SJCRH30 (cell line): Measurements from ENCODE around the gene COPS8. TPM values are rescaled to one million over a fixed set of nuclear protein-coding genes. Genes with fewer than 3 reads are reported as not detected.

Experiments used
- DNase-seq, 2 experiments: peaks; one replicate each; pipeline ENCODE4 v3.0.0-alpha.2; 2015 to 2020
- H3K27ac ChIP-seq: fragments of 250-450 bp; sonication (Bioruptor Pico); 2 replicates; pipeline ENCODE4 v1.5.1; 2020; ENCODE audit warnings: mild to moderate bottlenecking, moderate library complexity
- H3K27me3 ChIP-seq: fragments of 250-450 bp; sonication (Bioruptor Pico); 2 replicates; pipeline ENCODE4 v1.5.1; 2020; ENCODE audit warnings: mild to moderate bottlenecking, moderate library complexity
- H3K36me3 ChIP-seq: fragments of 250-450 bp; sonication (Bioruptor Pico); 2 replicates; pipeline ENCODE4 v1.5.1; 2020; ENCODE audit warnings: mild to moderate bottlenecking, moderate library complexity
- H3K4me1 ChIP-seq: fragments of 250-450 bp; sonication (Bioruptor Pico); 2 replicates; pipeline ENCODE4 v1.5.1; 2020; ENCODE audit warnings: mild to moderate bottlenecking, moderate library complexity
- H3K4me3 ChIP-seq: fragments of 250-450 bp; sonication (Bioruptor Pico); 2 replicates; pipeline ENCODE4 v1.5.1; 2020; ENCODE audit warnings: mild to moderate bottlenecking, moderate library complexity
- H3K9me3 ChIP-seq: fragments of 250-450 bp; sonication (Bioruptor Pico); replicated peaks from 2 replicates; pipeline ENCODE4 v1.5.1; 2020; ENCODE audit warnings: mild to moderate bottlenecking, moderate library complexity
- total RNA-seq: library from RNA; depleted of rRNA; stranded (reverse); fragments of >200 nt; shearing (Covaris generic); gene quantifications from 2 replicates; pipeline ENCODE4 v1.2.3, GENCODE V29; 2014

Gene COPS8
- total RNA-seq, 1 experiment from 2014 or later = 179 TPM

DNA sequence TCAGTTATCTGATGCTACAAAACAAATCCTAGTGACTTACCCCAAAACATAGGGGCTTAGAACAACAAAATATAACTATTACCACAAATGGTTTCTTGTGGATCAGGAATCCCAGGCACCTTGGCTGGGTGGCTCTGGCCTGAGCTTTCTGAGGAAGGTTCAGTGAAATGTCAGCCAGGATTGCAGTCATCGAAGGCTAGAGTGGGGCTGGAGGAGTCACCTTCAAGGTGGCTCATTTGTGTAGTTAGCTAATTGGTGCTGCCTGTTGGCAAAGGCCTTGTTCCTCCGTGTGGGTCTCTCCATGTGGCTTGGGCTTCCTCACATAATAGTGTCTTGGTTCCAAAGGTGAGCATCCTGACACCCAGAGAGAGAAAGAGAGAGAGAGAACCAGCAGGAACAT, 57.4 kb downstream of the COPS8 start:
- Histone ChIP-seq H3K27me3 (no peaks in the 10 kb centered on the region), H3K4me3 (no peak overlapping the region), H3K27ac (no peak overlapping the region), H3K36me3 (no peaks in the 10 kb centered on the region), H3K9me3 (peaks cover 15% of the 10 kb centered on the region; the same call in 1 of the 2 replicates), H3K4me1 (peaks cover 8% of the 10 kb centered on the region)
- DNase-seq = no peak

DNA sequence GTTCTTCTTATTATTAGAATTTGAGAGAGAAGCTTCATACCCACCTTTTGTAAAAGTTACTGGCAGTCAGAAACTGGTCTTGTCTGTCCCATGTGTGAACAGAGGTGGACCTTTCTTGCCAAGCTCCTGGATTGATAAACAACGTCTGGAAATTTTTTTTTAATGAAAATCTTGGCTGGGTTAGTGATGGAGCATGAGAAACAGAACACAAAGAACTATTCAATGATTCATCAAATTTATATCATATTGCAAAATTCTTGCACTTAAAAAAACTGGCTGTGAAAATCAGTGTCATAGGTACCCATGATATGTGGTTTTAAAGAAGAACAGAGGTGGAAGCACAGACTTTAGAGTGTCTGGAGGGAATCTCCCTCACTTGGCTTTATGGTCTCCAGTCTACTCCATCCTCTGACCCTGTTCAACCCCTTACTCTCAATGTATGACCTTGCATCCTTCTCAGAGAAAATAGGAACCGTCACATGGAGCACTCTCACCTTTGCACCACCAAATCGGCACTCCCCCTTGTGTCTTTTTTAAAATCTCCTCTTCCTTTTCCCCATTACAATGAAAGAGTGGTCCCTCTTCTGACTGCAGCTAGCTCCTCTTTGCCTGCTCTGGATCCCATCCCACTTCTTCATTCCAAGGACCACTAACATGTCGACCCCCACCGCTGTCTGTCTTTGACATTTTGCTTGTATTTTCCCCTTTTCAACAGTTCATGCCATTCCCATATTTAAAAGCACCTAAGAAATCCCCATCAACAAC, 58.2 kb downstream of the COPS8 start:
- Histone ChIP-seq H3K36me3 (no peaks in the 10 kb centered on the region), H3K4me3 (no peak overlapping the region), H3K4me1 (peaks cover 1% of the 10 kb centered on the region), H3K27me3 (no peaks in the 10 kb centered on the region), H3K9me3 (peaks cover 15% of the 10 kb centered on the region; the same call in 1 of the 2 replicates), H3K27ac (no peak overlapping the region)
- DNase-seq = no peak

DNA sequence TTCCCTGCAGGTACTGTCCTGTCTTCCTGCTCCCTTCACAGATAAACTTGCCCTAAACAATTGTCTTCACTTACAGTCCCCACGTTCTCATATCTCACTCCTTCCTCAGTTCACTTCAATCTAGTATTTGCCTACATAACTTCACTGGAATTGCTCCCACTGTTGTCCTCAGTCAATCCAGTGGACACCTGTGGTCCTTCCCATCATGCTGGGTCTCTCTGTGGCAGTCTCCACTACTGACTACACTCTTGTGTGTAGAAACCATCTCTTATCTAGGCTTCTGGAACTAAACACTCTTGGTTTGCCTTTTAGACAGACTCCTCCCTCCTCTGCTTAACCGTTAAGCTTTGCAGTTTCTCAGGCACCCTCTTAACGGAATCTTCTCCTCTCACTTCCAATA, 58.8 kb downstream of the COPS8 start:
- H3K4me1 ChIP-seq = no peaks in the 10 kb centered on the region
- H3K36me3 ChIP-seq = no peaks in the 10 kb centered on the region
- no peaks in the 10 kb centered on the region for H3K27me3 ChIP-seq
- no peak overlapping the region for H3K27ac ChIP-seq
- no peak for DNase-seq
- peaks cover 15% of the 10 kb centered on the region; the same call in 1 of the 2 replicates for H3K9me3 ChIP-seq
- H3K4me3 ChIP-seq = no peak overlapping the region

DNA sequence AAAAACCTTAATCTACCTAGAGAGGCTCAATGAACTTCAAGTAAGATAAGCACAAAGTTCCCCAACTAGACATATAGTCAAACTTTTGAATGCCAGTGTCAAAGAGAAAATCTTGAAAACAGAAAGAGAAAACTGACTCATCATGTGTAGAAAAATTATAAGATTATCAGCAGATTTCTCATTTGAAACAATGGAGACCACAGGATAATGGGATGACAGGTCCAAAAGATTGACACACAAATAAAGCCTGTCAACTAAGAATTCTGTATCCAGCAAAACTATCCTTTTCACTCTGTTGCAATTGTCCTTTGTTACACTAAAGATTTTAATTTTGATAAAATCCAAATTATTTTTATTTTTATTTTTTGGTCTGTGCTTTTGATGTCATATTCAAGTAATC, 61.6 kb downstream of the COPS8 start:
- Histone ChIP-seq H3K4me3 (no peak overlapping the region), H3K27ac (no peak overlapping the region), H3K4me1 (no peaks in the 10 kb centered on the region), H3K9me3 (peaks cover 15% of the 10 kb centered on the region; the same call in 1 of the 2 replicates), H3K27me3 (0 out of 2 replicates have a peak, but pooled peaks cover under 1% of the 10 kb centered on the region), H3K36me3 (no peaks in the 10 kb centered on the region)
- DNase-seq = no peak

DNA sequence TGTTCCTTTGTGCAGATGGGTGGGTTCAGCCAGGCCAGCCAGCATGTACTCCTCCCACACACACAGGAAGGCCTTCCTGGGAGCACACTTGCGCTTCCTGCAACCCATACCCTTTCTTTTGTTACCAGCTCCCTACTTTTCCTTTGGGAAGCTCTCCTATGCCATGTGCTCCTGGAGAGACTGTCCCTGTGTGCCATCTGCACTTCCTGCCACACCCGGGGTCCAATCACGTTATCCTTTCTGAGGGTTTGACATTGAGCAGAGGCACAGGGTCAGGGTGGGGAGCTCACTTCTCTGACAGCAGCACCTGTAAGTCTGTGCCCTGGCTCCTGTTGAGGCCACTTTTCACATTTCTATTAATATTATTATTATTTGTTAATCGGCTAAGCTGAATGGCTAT, 62.9 kb downstream of the COPS8 start:
- DNase-seq = no peak

DNA sequence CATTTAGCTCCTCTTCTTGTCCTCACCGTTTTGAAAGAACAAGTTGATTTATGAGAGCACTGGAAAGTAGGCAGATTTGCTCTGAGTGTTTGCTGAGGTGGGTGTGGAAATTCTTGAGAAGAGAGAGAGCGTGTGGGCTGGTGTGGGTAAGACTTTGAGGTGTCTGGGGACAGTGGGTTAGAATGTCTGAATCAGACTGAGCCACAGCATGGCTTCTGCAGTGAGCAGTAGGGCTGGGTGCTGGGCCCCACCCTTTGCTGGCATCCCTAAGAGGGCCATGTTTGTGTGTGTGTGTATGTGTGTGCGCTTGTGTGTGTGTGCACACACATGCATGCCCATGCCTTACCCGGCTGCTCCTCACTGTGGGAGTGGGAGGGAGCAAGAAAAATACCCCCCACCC, 63.7 kb downstream of the COPS8 start:
- Histone ChIP-seq H3K27ac (no peak overlapping the region), H3K9me3 (peaks cover 15% of the 10 kb centered on the region; the same call in 1 of the 2 replicates), H3K36me3 (no peaks in the 10 kb centered on the region), H3K27me3 (0 out of 2 replicates have a peak, but pooled peaks cover 4% of the 10 kb centered on the region), H3K4me3 (no peak overlapping the region), H3K4me1 (no peaks in the 10 kb centered on the region)
- no peak for DNase-seq

More for the DNA sequence above, 62.9 kb downstream of the COPS8 start:
- no peak overlapping the region for H3K4me3 ChIP-seq
- H3K27me3 ChIP-seq = 0 out of 2 replicates have a peak, but pooled peaks cover 4% of the 10 kb centered on the region
- no peaks in the 10 kb centered on the region for H3K36me3 ChIP-seq
- no peaks in the 10 kb centered on the region for H3K4me1 ChIP-seq
- peaks cover 15% of the 10 kb centered on the region; the same call in 1 of the 2 replicates for H3K9me3 ChIP-seq
- H3K27ac ChIP-seq = no peak overlapping the region
